Osteoblast (primary cell): ENCODE measurements around the gene SLBP. TPM values are rescaled to one million over a fixed set of nuclear protein-coding genes. Genes with fewer than 3 reads are reported as not detected.

ENCODE experiments used
- DNase-seq: peaks from one replicate; pipeline ENCODE4 v3.0.0; 2011; ENCODE audit warnings: low spot score, mixed read lengths; ENCODE audit not compliant: insufficient read length; ENCODE audit errors: missing footprints
- H2AFZ ChIP-seq: 2 replicates; pipeline ENCODE4 v1.6.0; 2011; ENCODE audit warnings: mild to moderate bottlenecking, low read length
- H3K27ac ChIP-seq: 2 replicates; pipeline ENCODE4 v1.5.1; 2011; ENCODE audit warnings: mild to moderate bottlenecking, low read depth, low read length, moderate library complexity
- H3K27me3 ChIP-seq: 2 replicates; pipeline ENCODE4 v1.6.0; 2012; ENCODE audit warnings: mild to moderate bottlenecking, control low read depth, inconsistent platforms, low read length, moderate library complexity; ENCODE audit not compliant: insufficient read depth
- H3K36me3 ChIP-seq: 2 replicates; pipeline ENCODE4 v1.5.1; 2011; ENCODE audit warnings: mild to moderate bottlenecking, low read length, control low read depth, moderate library complexity; ENCODE audit not compliant: insufficient read depth
- H3K4me1 ChIP-seq: 2 replicates; pipeline ENCODE4 v1.5.1; 2011; ENCODE audit warnings: mild to moderate bottlenecking, low read length, control low read depth, moderate library complexity; ENCODE audit not compliant: insufficient read depth
- H3K4me2 ChIP-seq: 2 replicates; pipeline ENCODE4 v1.6.0; 2011; ENCODE audit warnings: mild to moderate bottlenecking, low read length; ENCODE audit not compliant: insufficient read depth
- H3K4me3 ChIP-seq: fragments of 200-600 bp; sonication (generic); 3 replicates; pipeline ENCODE4 v1.5.1; 2012; ENCODE audit warnings: mild to moderate bottlenecking, low read length, inconsistent platforms; ENCODE audit not compliant: insufficient read depth
- H3K79me2 ChIP-seq: 2 replicates; pipeline ENCODE4 v1.6.0; 2012; ENCODE audit warnings: mild to moderate bottlenecking, low read length, control low read depth, inconsistent platforms; ENCODE audit not compliant: insufficient read depth
- H3K9me3 ChIP-seq: 2 replicates; pipeline ENCODE4 v1.5.1; 2011; ENCODE audit warnings: low read depth, low read length, control low read depth
- H4K20me1 ChIP-seq: 2 replicates; pipeline ENCODE4 v1.6.0; 2012; ENCODE audit warnings: mild to moderate bottlenecking, low read length, control low read depth; ENCODE audit not compliant: insufficient read depth
- total RNA-seq: library from RNA; depleted of rRNA; stranded (reverse); fragments of >200 nt; gene quantifications from 2 replicates; pipeline ENCODE4 v1.2.3, GENCODE V29; 2012
- TF ChIP-seq, protein P1 (sequence below): IDR thresholded peaks from 2 replicates; pipeline ENCODE4 v1.5.1; 2011; ENCODE audit warnings: mild to moderate bottlenecking, low read depth, low read length, moderate library complexity; ENCODE audit errors: extremely low read depth

Gene SLBP
- total RNA-seq, 1 donor, result 55.7 TPM

- Histone ChIP-seq H3K36me3 (peaks cover 15% of the 10 kb centered on the region), H2AFZ (no peak overlapping the region), H3K4me1 (peaks cover 8% of the 10 kb centered on the region), H3K27me3 (no peaks in the 10 kb centered on the region), H3K79me2 (no peaks in the 10 kb centered on the region), H3K4me3 (no peak overlapping the region), H3K4me2 (no peak overlapping the region), H3K27ac (no peak overlapping the region), H3K9me3 (no peaks in the 10 kb centered on the region), H4K20me1 (no peaks in the 10 kb centered on the region)
- TF ChIP-seq, protein P1, sequence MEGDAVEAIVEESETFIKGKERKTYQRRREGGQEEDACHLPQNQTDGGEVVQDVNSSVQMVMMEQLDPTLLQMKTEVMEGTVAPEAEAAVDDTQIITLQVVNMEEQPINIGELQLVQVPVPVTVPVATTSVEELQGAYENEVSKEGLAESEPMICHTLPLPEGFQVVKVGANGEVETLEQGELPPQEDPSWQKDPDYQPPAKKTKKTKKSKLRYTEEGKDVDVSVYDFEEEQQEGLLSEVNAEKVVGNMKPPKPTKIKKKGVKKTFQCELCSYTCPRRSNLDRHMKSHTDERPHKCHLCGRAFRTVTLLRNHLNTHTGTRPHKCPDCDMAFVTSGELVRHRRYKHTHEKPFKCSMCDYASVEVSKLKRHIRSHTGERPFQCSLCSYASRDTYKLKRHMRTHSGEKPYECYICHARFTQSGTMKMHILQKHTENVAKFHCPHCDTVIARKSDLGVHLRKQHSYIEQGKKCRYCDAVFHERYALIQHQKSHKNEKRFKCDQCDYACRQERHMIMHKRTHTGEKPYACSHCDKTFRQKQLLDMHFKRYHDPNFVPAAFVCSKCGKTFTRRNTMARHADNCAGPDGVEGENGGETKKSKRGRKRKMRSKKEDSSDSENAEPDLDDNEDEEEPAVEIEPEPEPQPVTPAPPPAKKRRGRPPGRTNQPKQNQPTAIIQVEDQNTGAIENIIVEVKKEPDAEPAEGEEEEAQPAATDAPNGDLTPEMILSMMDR, result no peak
- DNase-seq, result peak; percentile 41
Measured at GRCh38 chr4:1686440-1687036, 25.6 kb downstream of the SLBP start.

DNA sequence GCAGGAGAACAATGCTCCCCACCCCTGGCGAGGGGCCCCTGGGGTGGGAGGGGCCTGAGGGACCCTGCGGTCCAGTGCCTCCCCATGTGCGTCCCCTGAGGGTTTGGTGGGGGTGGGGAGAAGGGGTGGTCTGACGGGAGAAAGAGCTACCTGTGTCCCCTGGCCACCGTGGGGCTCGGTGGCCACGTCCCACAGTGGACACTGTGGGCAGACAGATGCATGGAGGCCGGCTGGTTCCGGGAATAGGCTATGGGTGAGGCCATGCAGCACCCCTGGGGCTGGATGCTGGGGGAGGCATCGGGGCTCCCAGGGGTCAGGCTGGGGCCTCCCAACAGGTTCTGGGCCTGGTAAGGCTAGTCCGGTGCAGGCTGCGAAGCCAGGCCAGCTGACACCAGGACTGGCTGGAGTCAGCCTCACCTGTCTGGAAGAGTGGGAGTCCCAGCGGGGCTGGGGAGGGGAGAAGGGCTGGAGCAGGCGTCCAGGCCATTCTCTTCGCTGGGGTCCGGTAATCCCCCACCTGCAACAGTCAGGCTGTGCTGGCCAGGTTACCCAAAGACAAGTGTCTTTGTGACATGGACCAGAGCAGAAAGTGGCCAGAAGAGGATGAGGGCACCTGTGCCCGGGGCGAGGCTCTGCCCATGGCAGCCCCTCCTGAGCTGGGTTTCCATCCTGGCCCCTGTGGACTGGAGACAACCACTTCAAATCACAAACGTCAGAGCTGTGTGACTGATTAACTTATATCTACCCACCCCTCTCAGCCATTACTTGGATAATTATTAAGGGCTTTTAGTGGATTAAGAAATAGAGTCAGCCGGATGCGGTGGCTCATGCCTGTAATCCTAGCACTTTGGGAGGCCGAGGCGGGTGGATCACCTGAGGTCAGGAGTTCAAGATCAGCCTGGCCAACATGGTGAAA, 26.6 kb downstream of the SLBP start:
- Histone ChIP-seq H3K79me2 (no peaks in the 10 kb centered on the region), H3K27ac (no peak overlapping the region), H2AFZ (no peak overlapping the region), H3K36me3 (peaks cover 5% of the 10 kb centered on the region), H3K4me3 (no peak overlapping the region), H3K27me3 (no peaks in the 10 kb centered on the region), H3K4me1 (peaks cover 8% of the 10 kb centered on the region), H3K9me3 (no peaks in the 10 kb centered on the region), H4K20me1 (no peaks in the 10 kb centered on the region), H3K4me2 (peak overlapping the region; percentile 81)
- DNase-seq, result peak; percentile 30
- TF ChIP-seq, protein P1, result no peak

DNA sequence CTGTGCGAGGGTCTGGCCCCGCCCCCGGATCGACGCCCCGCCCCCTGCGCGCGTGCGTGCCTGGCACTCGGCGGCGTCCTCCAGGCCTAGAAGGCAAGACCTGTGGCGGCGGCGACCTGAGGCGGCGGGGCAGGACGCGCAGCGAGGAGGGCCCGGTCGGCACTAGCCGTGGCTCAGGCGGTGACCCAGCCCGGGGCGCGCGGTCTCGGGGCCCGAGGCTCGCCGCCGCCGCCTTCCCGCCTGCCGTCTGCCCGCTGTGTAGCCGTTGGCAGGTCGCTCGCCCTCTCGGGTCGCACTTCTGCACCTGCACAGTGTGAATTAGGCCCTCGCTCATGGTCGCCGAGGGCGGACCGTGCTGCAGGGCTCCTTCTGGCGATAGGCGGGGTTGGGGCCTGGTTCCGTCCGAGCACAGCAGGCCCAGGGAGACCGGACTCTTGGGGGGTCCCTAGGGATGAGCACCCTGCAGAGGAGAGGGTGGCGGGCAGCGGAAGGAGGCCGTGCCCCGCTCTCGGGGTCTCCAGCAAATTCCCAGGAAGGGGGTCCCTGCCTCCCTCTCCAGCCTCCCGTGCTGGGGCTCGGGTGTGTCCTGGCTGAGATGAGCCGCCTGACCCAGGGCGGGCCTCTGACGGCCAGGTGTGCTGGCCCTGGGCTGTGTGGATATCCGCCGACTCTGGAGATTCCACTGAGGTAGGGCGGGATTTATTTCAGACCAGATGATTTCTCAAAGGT, 27.4 kb downstream of the SLBP start:
- no peaks in the 10 kb centered on the region for H3K27me3 ChIP-seq
- no peak overlapping the region for H3K27ac ChIP-seq
- H4K20me1 ChIP-seq, result no peaks in the 10 kb centered on the region
- H3K4me3 ChIP-seq, result peak overlapping the region; percentile 74
- DNase-seq, result peak; percentile 53
- H3K79me2 ChIP-seq, result no peaks in the 10 kb centered on the region
- H3K4me1 ChIP-seq, result peaks cover 8% of the 10 kb centered on the region
- H3K9me3 ChIP-seq, result no peaks in the 10 kb centered on the region
- peaks cover 2% of the 10 kb centered on the region for H3K36me3 ChIP-seq
- no peak overlapping the region for H2AFZ ChIP-seq
- H3K4me2 ChIP-seq, result peak overlapping the region; percentile 81
- TF ChIP-seq, protein P1, result no peak
